ENCODE measurements around the gene ATP6V0B. TPM values are rescaled to one million over a fixed set of nuclear protein-coding genes. Genes with fewer than 3 reads are reported as not detected.

Gene ATP6V0B
- total and polyA plus RNA-seq, 8 donors: 56.5 to 239 (median 66.1) TPM

DNA sequence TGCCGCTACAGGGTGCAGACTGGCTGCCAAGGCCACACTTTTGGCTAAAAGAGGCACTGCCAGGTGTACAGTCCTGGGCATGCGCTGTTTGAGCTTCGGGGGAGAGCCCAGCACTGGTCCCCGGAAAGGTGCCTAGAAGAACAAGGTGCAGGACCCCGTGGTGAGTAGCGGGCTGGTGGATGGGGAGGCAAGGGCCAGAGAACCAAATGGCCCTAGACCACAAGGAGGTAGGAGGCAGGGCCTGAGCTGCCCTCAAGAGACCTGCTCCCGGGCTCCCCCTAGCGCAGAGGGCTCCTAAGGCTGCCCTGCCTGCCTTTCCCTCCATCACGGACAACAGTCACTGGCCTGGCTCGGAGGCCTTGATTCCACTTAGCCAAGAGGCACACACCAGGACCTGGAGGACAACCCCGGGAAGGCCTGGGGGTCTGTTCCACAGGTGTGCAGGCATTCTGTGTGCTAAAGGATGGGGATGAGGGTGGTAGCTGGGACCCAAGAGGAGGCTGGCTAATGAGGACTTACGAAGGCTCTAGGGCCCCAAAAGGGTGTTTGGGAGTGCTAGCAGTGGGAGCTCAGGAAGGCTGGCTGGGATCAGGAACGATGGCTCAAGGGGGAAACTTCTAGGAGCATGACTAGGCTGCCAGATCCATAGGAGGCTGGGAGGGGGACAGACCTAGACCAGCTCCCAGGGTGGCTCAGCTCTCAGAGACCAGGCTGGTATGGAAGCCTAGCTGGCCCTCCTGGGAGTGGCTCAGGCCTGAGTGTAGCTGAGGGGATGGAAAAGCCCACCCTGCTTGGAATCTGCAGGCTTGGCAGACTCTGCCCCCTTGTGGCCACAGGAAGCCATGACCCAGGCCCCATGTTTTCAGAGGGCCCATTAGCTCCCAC, 40.4 kb upstream of the ATP6V0B start:
- TF ChIP-seq, protein P1, sequence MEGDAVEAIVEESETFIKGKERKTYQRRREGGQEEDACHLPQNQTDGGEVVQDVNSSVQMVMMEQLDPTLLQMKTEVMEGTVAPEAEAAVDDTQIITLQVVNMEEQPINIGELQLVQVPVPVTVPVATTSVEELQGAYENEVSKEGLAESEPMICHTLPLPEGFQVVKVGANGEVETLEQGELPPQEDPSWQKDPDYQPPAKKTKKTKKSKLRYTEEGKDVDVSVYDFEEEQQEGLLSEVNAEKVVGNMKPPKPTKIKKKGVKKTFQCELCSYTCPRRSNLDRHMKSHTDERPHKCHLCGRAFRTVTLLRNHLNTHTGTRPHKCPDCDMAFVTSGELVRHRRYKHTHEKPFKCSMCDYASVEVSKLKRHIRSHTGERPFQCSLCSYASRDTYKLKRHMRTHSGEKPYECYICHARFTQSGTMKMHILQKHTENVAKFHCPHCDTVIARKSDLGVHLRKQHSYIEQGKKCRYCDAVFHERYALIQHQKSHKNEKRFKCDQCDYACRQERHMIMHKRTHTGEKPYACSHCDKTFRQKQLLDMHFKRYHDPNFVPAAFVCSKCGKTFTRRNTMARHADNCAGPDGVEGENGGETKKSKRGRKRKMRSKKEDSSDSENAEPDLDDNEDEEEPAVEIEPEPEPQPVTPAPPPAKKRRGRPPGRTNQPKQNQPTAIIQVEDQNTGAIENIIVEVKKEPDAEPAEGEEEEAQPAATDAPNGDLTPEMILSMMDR (IDR thresholded peaks at IDR 0.05): peak; percentile 81 to 93
- Histone ChIP-seq H3K27me3 (peaks cover 0 to 45% of the 10 kb centered on the region in 2 donors), H3K4me3 (peak overlapping the region; percentile 21 to 36), H3K4me1 (peaks cover 8 to 39% of the 10 kb centered on the region in 2 donors), H3K36me3 (no peaks in the 10 kb centered on the region), H3K27ac (no peak overlapping the region), H3K9me3 (no peaks in the 10 kb centered on the region)
- peak; percentile 44 to 88 (median 67) for DNase-seq
- intact Hi-C loops (cut with DNase I): loop anchor here (2.0 to 10.0 kb wide), 2 partner anchors 168 to 170 kb away; no protein-coding TSS in a partner anchor
- peak; percentile 87 for ATAC-seq

DNA sequence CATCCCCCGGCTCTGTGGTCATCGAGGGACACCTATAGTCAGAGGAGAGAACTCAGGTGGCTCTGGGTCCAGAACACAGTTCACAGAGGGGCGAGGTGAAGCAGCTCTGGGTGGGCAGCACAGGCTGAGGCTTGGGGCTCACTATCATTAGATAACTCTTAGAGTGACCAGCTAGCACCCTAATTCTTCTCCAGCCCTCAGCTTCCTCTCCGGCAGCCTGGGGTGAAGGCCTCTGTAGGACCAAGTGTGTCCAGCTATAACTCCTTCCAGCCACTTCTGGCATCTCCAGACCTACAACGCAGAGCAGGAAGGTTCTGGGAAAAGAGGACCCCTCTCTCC, 39.8 kb upstream of the ATP6V0B start:
- Histone ChIP-seq H3K36me3 (no peaks in the 10 kb centered on the region), H3K27ac (no peak overlapping the region), H3K9me3 (no peaks in the 10 kb centered on the region), H3K4me3 (no peak overlapping the region), H3K27me3 (peaks cover 0 to 45% of the 10 kb centered on the region in 2 donors), H3K4me1 (peaks cover 8 to 39% of the 10 kb centered on the region in 2 donors)
- no peak for DNase-seq
- no peak for ATAC-seq
- TF ChIP-seq, protein P1 (IDR thresholded peaks at IDR 0.05): peak; percentile 8 to 21
- intact Hi-C loops (cut with DNase I): loop anchor here (2.0 to 10.0 kb wide), 2 partner anchors 168 to 170 kb away; no protein-coding TSS in a partner anchor

DNA sequence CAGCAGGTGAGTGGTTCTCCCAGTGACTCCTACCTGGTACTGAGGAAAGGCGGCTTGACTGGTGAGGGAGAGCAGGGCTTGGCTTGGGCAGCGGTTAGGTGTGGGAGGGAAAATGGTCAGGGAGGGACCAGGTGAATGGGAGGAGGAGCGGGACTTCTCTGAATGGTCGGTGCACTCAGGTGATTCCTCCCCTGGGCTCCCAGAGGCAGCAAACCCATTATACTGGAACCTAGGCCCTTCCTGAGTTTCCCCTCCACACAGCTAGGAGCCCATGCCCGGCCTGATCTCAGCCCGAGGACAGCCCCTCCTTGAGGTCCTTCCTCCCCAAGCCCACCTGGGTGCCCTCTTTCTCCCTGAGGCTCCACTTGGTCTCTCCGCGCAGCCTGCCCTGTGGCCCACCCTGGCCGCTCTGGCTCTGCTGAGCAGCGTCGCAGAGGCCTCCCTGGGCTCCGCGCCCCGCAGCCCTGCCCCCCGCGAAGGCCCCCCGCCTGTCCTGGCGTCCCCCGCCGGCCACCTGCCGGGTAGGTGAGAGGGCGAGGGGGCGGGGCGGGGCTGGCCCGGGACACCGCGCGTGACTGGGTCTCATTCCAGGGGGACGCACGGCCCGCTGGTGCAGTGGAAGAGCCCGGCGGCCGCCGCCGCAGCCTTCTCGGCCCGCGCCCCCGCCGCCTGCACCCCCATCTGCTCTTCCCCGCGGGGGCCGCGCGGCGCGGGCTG, 38.9 kb upstream of the ATP6V0B start:
- Histone ChIP-seq H3K27ac (no peak overlapping the region), H3K27me3 (peaks cover 0 to 45% of the 10 kb centered on the region in 2 donors), H3K4me3 (peak overlapping the region in 1 of 2 donors; percentile 36), H3K9me3 (no peaks in the 10 kb centered on the region), H3K36me3 (no peaks in the 10 kb centered on the region), H3K4me1 (peaks cover 8 to 39% of the 10 kb centered on the region in 2 donors)
- ATAC-seq (no peak), DNase-seq (no peak)
- intact Hi-C loops (cut with DNase I): loop anchor here (2.0 to 10.0 kb wide), 2 partner anchors 169 to 171 kb away; no protein-coding TSS in a partner anchor
- TF ChIP-seq, protein P1 (IDR thresholded peaks at IDR 0.05): no peak

DNA sequence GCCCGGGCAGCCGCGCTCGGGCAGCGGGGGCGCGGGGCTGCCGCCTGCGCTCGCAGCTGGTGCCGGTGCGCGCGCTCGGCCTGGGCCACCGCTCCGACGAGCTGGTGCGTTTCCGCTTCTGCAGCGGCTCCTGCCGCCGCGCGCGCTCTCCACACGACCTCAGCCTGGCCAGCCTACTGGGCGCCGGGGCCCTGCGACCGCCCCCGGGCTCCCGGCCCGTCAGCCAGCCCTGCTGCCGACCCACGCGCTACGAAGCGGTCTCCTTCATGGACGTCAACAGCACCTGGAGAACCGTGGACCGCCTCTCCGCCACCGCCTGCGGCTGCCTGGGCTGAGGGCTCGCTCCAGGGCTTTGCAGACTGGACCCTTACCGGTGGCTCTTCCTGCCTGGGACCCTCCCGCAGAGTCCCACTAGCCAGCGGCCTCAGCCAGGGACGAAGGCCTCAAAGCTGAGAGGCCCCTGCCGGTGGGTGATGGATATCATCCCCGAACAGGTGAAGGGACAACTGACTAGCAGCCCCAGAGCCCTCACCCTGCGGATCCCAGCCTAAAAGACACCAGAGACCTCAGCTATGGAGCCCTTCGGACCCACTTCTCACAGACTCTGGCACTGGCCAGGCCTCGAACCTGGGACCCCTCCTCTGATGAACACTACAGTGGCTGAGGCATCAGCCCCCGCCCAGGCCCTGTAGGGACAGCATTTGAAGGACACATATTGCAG, 38.2 kb upstream of the ATP6V0B start:
- TF ChIP-seq, protein P1 (IDR thresholded peaks at IDR 0.05): no peak
- ATAC-seq: peak; percentile 9
- peak in 3 of 4 donors; percentile 18 to 83 (median 36) for DNase-seq
- intact Hi-C loops (cut with DNase I): loop anchor here in 1 of 2 donors (10.0 kb wide), 1 partner anchor 172 kb away; no protein-coding TSS in a partner anchor
- no peaks in the 10 kb centered on the region for H3K36me3 ChIP-seq
- H3K9me3 ChIP-seq: no peaks in the 10 kb centered on the region
- H3K4me1 ChIP-seq: peaks cover 8 to 39% of the 10 kb centered on the region in 2 donors
- H3K4me3 ChIP-seq: peak overlapping the region; percentile 15 to 36
- no peak overlapping the region for H3K27ac ChIP-seq
- H3K27me3 ChIP-seq: peaks cover 0 to 45% of the 10 kb centered on the region in 2 donors
